ENCODE data around the gene PAX2.

GRCh38 chr10:100810835-100811116 is 65.4 kb downstream of the PAX2 start:
- TF ChIP-seq CTCF (IDR thresholded peaks at IDR 0.05) (no peak), POLR2A (IDR thresholded peaks at IDR 0.05) (no peak)
